Tibial artery (tissue), 4 donors: Measurements from ENCODE around the gene HAO2.
A peak's percentile ranks its signal among the peaks of the same experiment; 100 is the strongest.

Experiments used
- DNase-seq, 2 donors: peaks; one replicate each; pipeline ENCODE4 v3.0.0-alpha.2; 2019
- H3K27ac ChIP-seq, 2 donors: fragments of 200-600 bp; sonication (generic) in 1 of 2; 1 replicate in 1 of 2; 2 replicates in 1 of 2; pipeline ENCODE4 v1.5.1; 2018 to 2019; ENCODE audit warnings: mild to moderate bottlenecking in 1 of 2
- H3K27me3 ChIP-seq, 2 donors: fragments of 200-600 bp; sonication (generic) in 1 of 2; one replicate each; pipeline versions ENCODE4 v1.5.1 to v1.6.0; 2016 to 2019
- H3K36me3 ChIP-seq, 3 donors: fragments of 200-600 bp; sonication (generic) in 2 of 3; one replicate each; pipeline ENCODE4 v1.5.1; 2016 to 2019; ENCODE audit warnings: mild to moderate bottlenecking in 2 of 3
- H3K4me1 ChIP-seq, 4 donors: fragments of 200-600 bp; sonication (generic) in 2 of 4; 1 replicate in 3 of 4; 2 replicates in 1 of 4; pipeline ENCODE4 v1.5.1; 2016 to 2019
- H3K4me3 ChIP-seq, 2 donors: fragments of 200-600 bp; sonication (generic) in 1 of 2; 1 replicate in 1 of 2; 2 replicates in 1 of 2; pipeline ENCODE4 v1.5.1; 2018 to 2019; ENCODE audit warnings: mild to moderate bottlenecking in 2 of 2
- H3K9me3 ChIP-seq, 3 donors: fragments of 200-600 bp; sonication (generic) in 1 of 3; one replicate each; pipeline ENCODE4 v1.5.1; 2016 to 2019
- CTCF ChIP-seq, 2 experiments: fragments of 200-600 bp in 1 of 2; fragments of 450-650 bp in 1 of 2; IDR thresholded peaks; one replicate each; pipeline ENCODE4 v1.5.1; 2017 to 2019; ENCODE audit warnings: antibody characterized with exemption in 2 of 2, mild to moderate bottlenecking in 1 of 2, moderate library complexity in 1 of 2
- intact Hi-C: fragments of 100-400 bp; cut with DNase I; formaldehyde crosslinking; loops from one replicate; pipeline ENCODE4 v1.15.0; 2023; ENCODE audit warnings: low total_unique reads

HAO2 gene

GRCh38 chr1:119367432-119368124 is 1.0 kb upstream of the HAO2 start:
- Histone ChIP-seq H3K4me3 (no peak overlapping the region), H3K27me3 (peaks cover 0 to 4% of the 10 kb centered on the region in 2 donors), H3K36me3 (no peaks in the 10 kb centered on the region), H3K9me3 (no peaks in the 10 kb centered on the region), H3K4me1 (no peaks in the 10 kb centered on the region), H3K27ac (no peak overlapping the region)
- no peak for DNase-seq
- intact Hi-C loops = no loop called here
- peak; percentile 68 to 83 for TF ChIP-seq CTCF (IDR thresholded peaks at IDR 0.05)

DNA sequence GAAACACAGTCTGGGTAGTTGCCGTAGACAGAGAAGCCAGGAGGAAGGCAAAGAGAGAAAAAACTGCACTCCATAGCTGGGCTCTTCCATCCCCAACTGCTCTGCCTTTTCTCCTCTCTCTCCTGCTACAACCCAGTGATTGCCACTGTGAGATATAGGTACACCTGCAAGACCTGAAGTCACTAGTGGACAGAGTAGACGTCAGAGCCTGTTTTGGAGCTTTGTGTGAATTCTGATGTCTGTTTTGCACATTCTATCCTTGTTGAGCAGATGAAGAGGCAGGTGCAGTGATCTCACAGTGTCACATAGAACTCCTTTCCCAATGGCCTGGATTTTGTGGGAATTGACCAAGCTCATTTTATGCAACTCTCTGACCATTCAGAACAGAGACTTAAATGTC is 2.2 kb downstream of the HAO2 start:
- H3K27me3 ChIP-seq = peaks cover 0 to 4% of the 10 kb centered on the region in 2 donors
- H3K4me3 ChIP-seq = no peak overlapping the region
- H3K4me1 ChIP-seq = no peaks in the 10 kb centered on the region
- no peak for DNase-seq
- intact Hi-C loops = no loop called here
- no peaks in the 10 kb centered on the region for H3K36me3 ChIP-seq
- TF ChIP-seq CTCF (IDR thresholded peaks at IDR 0.05) = no peak
- no peaks in the 10 kb centered on the region for H3K9me3 ChIP-seq
- H3K27ac ChIP-seq = no peak overlapping the region

GRCh38 chr1:119371815-119372214 is 3.2 kb downstream of the HAO2 start:
- no peak for DNase-seq
- no peaks in the 10 kb centered on the region for H3K36me3 ChIP-seq
- H3K27ac ChIP-seq = no peak overlapping the region
- H3K27me3 ChIP-seq = peaks cover 0 to 4% of the 10 kb centered on the region in 2 donors
- no peak for TF ChIP-seq CTCF (IDR thresholded peaks at IDR 0.05)
- intact Hi-C loops = no loop called here
- no peaks in the 10 kb centered on the region for H3K4me1 ChIP-seq
- no peak overlapping the region for H3K4me3 ChIP-seq
- no peaks in the 10 kb centered on the region for H3K9me3 ChIP-seq

GRCh38 chr1:119372503-119373086 is 4.0 kb downstream of the HAO2 start:
- H3K4me3 ChIP-seq = no peak overlapping the region
- no peaks in the 10 kb centered on the region for H3K9me3 ChIP-seq
- no peak for DNase-seq
- TF ChIP-seq CTCF (IDR thresholded peaks at IDR 0.05) = no peak
- peaks cover 0 to 4% of the 10 kb centered on the region in 2 donors for H3K27me3 ChIP-seq
- H3K27ac ChIP-seq = no peak overlapping the region
- H3K36me3 ChIP-seq = no peaks in the 10 kb centered on the region
- intact Hi-C loops = no loop called here
- no peaks in the 10 kb centered on the region for H3K4me1 ChIP-seq

DNA sequence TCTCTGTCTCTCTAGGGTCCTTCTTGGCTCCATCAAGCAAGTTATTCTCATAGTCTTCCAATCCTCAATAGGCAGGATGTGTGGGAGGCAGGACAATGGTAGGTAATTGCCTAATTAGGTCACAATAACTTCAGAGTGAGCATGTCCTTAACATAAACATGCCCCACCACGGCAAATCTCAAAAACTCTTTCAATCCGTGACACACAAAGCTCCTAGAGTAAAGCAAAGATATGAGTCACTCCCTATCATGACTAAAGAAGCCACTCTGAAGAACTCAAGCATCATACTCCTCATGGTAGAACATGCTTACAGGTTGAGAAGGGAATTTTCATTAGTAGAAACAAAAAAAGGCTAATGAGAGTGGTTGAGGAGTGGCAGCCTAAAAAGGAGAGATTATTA is 4.9 kb downstream of the HAO2 start:
- Histone ChIP-seq H3K9me3 (no peaks in the 10 kb centered on the region), H3K4me1 (no peaks in the 10 kb centered on the region), H3K4me3 (no peak overlapping the region), H3K27me3 (no peaks in the 10 kb centered on the region), H3K27ac (no peak overlapping the region), H3K36me3 (no peaks in the 10 kb centered on the region)
- no peak for TF ChIP-seq CTCF (IDR thresholded peaks at IDR 0.05)
- DNase-seq = no peak
- intact Hi-C loops = no loop called here
